ENCODE results near the gene GRWD1. TPM values are rescaled to one million over a fixed set of nuclear protein-coding genes. Genes with fewer than 3 reads are reported as not detected.

GRWD1 gene
- total and polyA plus RNA-seq, 2 of the 8 experiments (the other 6 are each of a cell fraction or from before 2014, with no cell fraction given): 36.9 to 61.9 TPM

DNA sequence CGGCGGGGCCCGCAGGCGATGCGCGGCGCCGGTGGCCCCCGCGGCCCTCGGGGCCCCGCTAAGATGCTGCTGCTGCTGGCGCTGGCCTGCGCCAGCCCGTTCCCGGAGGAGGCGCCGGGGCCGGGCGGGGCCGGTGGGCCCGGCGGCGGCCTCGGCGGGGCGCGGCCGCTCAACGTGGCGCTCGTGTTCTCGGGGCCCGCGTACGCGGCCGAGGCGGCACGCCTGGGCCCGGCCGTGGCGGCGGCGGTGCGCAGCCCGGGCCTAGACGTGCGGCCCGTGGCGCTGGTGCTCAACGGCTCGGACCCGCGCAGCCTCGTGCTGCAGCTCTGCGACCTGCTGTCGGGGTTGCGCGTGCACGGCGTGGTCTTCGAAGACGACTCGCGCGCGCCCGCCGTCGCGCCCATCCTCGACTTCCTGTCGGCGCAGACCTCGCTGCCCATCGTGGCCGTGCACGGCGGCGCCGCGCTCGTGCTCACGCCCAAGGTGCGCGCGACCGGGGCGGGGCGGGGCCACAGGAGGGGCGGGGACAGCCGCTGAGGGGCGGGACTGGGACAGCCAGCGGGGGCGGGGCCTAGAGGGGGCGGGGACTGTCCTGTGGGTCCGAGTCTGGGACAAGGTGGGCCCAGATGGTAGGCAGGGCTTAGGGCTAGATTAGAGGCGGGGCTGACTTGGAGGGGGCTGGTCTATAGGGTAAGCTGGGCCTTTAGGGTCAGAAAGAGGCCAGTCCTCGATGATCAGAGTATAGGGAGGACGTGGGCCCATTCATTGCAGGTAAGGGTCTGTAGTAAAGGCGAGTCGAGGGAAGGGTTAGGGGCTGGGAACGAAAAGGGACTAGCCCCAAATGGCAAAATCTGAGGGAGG is 47.2 kb upstream of the GRWD1 start (continued):
- TF ChIP-seq RXRA (IDR thresholded peaks at IDR 0.05; ENCODE audit: insufficient read depth, low read depth, low read length) (no peak), EZH2 (IDR thresholded peaks at IDR 0.05; ENCODE audit: low read depth, low read length, severe bottlenecking) (no peak), CBX8 (IDR thresholded peaks at IDR 0.05; ENCODE audit: borderline replicate concordance, low read depth, low read length) (no peak), TEAD4 (IDR thresholded peaks at IDR 0.05; ENCODE audit: low read depth, low read length) (no peak), SP2 (IDR thresholded peaks at IDR 0.05; ENCODE audit: low read length) (no peak), TBP (IDR thresholded peaks at IDR 0.05; ENCODE audit: low read depth, low read length) (no peak), RBBP5 (IDR thresholded peaks at IDR 0.05; ENCODE audit: borderline replicate concordance, low read depth, low read length) (peak; percentile 50; the same call in 1 of the 2 replicates), RFX5 (IDR thresholded peaks at IDR 0.05; ENCODE audit: borderline replicate concordance, low read depth, low read length) (no peak), HDAC6 (IDR thresholded peaks at IDR 0.05; ENCODE audit: low read depth, low read length) (no peak), YY1 (IDR thresholded peaks at IDR 0.05; ENCODE audit: low read depth, low read length) (no peak), CBX5 (IDR thresholded peaks at IDR 0.05; ENCODE audit: low read depth, low read length) (no peak), POU5F1 (IDR thresholded peaks at IDR 0.05; ENCODE audit: low read depth, low read length) (no peak), POLR2AphosphoS5 (IDR thresholded peaks at IDR 0.05; ENCODE audit: low read depth, low read length) (peak; percentile 48; the same call in 1 of the 2 replicates), CTBP2 (IDR thresholded peaks at IDR 0.05; ENCODE audit: borderline replicate concordance, insufficient read depth, insufficient read length, low read length) (no peak), SP4 (IDR thresholded peaks at IDR 0.05; ENCODE audit: low read length) (no peak), RAD21 (IDR thresholded peaks at IDR 0.05 in 1 of 2, conservative IDR thresholded peaks at IDR 0.05 in 1 of 2; ENCODE audit: low read depth in 2 of 2, low read length in 2 of 2) (no peak), CEBPB (IDR thresholded peaks at IDR 0.05; ENCODE audit: low read depth, low read length) (no peak)
- TF ChIP-seq, protein P1, sequence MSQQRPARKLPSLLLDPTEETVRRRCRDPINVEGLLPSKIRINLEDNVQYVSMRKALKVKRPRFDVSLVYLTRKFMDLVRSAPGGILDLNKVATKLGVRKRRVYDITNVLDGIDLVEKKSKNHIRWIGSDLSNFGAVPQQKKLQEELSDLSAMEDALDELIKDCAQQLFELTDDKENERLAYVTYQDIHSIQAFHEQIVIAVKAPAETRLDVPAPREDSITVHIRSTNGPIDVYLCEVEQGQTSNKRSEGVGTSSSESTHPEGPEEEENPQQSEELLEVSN (IDR thresholded peaks at IDR 0.05): peak; percentile 93
